ENCODE results near the gene SHC3.
A peak's percentile ranks its signal among the peaks of the same experiment; 100 is the strongest.

- TF ChIP-seq CTCF (conservative IDR thresholded peaks at IDR 0.05; ENCODE audit: low read depth in 2 of 2): peak in 1 of 2 experiments; percentile 42; a peak in 2 of 4 replicates
- no peak for TF ChIP-seq POLR2AphosphoS5 (IDR thresholded peaks at IDR 0.05; ENCODE audit: low read depth)
- TF ChIP-seq EZH2 (IDR thresholded peaks at IDR 0.05; ENCODE audit: low read depth, unreplicated experiment): no peak
- TF ChIP-seq EZH2phosphoT487 (IDR thresholded peaks at IDR 0.05; ENCODE audit: unreplicated experiment): no peak
- no peak for TF ChIP-seq REST (IDR thresholded peaks at IDR 0.05; ENCODE audit: unreplicated experiment)
- no peak for TF ChIP-seq NANOG (IDR thresholded peaks at IDR 0.05; ENCODE audit: borderline replicate concordance)
Observed at GRCh38 chr9:89189215-89189614, 10.6 kb upstream of the SHC3 start.

All from GM23338 (cell line).